Fibroblast of skin of left biceps (primary cell): ENCODE measurements around the gene ZFP92.

ENCODE experiments used
- DNase-seq, 2 experiments: peaks; one replicate each; pipeline ENCODE4 v3.0.0-alpha.2; 2013; ENCODE audit warnings: low read depth in 2 of 2

ZFP92 gene

DNA sequence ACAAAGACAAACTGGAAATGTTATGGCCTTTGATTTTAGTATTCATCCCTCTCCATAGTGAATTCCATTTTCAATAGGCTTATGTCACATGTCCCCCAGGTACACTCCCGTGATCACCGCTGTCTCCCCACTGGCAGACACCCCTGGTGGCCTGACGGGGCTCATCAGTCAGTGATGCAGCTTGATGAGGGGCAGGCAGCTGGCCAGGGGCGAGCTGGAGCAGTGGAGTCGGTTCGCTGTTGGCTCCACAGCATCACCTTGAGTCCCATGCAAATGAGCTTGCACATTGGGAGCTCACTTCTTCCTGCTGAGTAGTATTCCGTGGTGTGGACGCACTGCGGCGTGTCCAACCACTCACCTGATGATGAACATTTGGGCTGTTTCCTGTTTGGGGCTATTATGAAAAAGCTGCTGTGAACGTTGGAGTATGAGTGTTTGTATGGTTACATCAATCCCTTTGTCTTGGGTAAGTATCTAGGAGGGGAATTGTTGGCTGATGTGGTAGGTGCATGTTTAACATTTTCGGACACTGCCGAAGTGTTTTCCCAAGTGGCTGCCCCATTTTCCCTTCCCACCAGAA is 29.4 kb downstream of the ZFP92 start:
- DNase-seq = no peak

DNA sequence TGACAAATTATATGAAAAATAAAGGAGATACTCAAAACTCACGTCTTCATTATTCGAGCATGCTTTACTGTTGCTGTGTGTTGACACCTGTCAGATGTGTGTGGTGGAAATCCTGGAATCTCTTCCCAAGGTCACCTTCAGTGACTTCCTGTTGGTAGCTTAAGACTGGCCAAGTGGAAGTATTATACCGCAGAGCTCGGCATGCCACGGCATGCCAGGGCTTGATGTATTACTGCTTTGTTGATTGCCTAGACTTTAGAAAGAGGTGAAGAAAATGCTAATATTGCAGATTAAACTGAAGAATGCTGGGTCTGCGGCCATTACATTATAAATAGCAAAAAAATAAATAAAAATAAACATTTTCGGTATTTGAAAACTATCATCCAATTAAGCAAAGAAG is 30.0 kb downstream of the ZFP92 start:
- DNase-seq = no peak

DNA sequence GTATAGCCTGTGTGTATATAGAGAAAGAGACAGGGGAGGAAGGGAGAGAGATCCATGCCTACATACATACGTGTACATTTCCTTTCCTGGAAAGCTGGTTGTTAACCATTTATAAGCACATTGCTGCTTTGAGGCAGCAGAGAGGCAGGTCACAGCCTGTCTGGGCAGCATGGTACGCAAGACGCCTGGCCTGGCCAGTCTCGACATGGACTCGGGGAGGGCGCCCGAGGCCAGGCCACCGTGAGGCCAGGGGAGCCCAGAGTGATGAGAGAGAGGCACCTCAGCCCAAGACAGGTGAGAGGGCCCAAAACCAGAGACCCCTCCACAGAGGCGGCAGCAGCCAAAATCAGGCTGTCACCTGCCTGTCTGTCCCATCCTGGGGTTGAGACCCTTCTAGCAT is 30.7 kb downstream of the ZFP92 start:
- DNase-seq = no peak

DNA sequence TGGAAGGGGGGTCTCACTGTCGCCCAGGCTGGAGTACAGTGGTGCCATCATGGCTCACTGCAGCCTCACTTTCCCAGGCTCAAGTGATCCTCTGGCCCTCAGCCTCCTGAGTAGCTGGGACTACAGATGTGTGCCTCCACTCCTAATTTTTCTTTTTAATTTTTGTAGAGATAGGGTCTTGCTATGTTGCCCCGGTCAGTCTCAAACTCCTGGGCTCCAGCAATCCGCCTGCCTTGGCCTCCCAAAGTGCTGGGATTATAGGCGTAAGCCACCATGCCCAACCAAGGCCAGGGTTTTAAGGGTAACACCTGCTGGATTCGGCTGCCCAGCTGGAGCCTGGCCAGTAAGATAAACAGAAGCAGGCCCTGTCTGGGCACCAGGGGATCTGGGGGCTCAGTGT is 31.2 kb downstream of the ZFP92 start:
- no peak for DNase-seq

DNA sequence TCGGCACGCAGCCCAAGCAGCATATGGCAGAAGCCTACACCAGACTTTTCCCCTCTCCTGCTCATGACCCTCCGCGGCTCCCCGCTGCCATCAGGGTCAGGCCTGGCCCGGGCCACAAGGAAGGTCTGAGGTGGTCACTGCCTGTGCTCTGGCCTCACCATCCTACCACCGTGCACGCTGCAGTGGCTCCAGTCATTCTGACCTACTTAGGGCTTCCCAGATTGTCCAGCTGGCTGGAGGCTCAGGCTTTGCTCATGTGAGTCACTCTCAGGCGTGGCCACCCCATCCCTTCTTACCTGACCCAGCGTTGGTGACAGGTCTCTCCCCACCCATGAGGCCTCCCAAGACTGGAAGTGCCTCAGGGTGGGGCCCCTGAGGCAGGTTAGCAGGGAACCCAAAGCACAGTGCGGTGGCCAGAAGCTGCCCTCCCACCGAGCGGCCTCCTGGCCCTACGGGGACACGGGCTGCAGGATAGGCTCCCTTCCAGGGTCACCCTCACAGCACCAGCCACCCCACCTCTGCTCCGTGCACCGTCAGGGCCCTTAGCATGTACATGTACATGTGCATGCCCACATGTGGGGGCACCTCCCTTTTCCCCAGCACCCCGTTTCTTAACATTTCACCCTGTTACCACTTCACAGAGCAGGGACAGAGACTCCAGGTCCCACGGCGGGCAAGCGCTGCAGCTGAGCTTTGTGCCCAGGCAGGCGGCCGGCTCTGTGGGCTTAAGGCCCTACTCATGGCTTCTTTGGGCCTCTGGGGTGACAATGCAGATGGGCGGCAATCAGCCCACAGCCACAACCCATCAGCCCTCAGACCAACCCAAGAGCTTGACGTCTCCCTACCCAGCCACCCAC is 32.4 kb downstream of the ZFP92 start:
- no peak for DNase-seq

DNA sequence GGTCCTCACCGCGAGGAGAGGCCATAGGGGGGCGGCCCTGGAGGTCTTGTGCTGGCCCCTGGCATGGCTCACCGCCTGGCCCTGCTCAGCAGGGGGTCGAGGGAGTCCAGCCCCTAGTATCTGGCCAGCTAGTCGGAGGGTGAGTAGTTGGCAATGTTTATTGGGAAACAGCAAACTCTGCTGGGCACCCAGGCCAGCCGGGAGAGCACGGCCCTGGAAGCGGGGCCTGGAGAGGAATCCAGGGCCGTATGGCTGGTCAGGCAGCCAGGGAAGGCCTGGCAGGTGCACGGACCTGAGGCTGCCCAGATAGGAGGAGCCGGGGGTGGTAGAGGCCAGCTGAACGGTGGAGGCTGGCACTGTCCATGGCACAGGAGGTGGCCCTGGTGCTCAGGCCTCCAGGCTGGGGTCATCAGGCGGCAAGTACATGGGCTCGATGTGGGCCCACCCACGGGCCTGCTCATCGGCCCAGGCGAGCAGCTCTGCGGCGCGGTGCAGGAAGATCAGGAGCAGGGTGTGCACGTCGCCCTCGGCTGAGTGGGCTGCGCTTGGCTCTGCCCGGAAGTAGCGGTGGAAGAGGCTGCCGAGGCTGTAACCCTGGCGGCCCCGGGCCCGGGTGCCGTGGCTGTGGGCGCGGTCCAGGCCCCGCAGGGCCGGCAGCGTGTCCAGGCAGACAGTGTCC is 33.2 kb downstream of the ZFP92 start:
- no peak for DNase-seq

DNA sequence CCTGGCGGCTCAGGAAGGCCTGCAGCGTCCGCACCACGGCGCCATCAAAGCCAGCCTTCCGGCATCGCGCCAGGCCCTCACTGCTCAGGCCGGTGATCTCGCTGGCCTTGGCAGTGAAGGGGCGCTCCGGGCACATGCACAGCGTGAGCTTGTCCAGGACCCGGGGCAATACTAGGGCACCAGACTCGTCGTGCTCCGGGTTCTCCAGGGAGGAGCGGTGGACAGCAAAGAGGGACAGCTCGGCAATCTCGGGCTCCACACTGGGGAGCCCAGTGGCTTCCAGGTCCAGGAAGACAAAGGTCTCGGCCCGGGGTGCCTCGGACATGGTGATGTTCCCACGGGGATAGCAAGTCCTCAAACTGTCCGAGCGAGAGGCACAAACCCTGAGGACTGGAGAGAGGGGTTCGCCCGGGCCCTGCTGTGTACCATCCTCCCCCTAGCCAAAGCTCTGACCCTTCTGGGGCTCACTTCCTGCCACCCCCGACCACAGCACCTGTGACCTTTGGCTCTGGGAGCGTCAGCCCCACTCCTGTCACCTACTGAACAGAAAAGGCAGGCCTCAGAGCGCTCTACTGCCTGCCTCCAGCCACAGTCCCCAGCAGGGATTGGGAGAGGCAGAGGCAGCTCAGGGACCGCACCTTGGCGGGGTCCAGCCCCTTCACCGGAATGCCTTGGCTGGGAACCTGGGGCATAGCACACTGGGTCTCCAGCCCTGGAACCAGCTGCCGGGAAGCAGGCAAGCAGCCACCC is 34.0 kb downstream of the ZFP92 start:
- no peak for DNase-seq

DNA sequence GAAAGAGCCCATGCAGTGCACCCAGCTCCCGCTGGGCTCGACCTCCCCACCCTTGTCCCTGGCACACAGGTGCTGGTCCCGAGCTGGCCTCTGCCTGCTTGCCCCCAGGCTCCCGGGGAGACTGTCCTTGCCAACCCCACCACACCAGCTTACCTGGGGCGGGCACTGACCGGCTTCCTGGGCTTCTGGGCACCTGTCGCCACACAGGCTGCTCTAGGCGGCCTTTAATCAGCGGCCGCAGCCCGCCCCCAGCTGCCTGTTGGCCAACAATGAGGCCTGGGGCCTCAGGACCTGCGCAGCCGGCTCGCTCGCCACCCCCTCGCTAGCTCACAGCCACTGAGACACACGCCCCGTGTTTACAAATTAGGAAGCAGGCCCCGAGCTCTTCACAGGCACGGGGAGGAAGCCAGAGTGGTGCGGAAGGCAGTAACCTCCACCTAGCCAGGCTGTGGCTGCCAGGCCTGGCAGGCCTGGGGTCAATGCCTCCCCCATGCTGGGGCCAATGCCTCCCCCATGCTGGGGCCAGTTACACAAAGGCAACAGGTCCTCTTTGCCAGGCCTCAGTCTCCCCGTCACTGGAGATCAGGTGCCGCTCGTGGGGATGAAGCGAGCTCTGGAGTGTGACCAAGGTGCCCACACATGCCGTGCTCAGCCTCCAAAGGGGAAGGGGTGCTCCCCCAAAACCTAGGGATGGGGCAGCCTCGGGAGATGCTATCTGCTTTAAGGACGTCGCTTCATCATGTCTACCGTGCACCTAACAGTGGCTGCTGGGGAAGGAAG is 34.8 kb downstream of the ZFP92 start, which contains the start of gene TREX2:
TSS of gene TREX2 (minus strand) at position 201 of the 780 bp plus-strand sequence. CDS start 626 bp downstream, outside the sequence.
- DNase-seq = no peak

DNA sequence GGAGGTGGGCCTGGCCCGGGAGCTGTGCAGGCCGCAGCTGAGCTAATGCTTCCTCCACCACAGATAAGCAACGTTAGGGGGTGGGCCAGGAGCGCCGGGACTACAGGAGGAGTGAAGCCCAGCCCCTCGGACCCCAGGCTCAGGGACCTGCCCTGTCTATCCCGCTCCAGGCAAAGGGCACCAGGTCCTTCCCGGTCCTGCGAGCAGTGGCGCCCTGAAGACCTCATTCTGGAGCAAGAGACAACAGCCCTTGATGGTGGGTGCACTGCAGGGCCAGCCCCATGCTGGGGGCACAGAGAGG is 35.3 kb downstream of the ZFP92 start:
- DNase-seq = no peak

DNA sequence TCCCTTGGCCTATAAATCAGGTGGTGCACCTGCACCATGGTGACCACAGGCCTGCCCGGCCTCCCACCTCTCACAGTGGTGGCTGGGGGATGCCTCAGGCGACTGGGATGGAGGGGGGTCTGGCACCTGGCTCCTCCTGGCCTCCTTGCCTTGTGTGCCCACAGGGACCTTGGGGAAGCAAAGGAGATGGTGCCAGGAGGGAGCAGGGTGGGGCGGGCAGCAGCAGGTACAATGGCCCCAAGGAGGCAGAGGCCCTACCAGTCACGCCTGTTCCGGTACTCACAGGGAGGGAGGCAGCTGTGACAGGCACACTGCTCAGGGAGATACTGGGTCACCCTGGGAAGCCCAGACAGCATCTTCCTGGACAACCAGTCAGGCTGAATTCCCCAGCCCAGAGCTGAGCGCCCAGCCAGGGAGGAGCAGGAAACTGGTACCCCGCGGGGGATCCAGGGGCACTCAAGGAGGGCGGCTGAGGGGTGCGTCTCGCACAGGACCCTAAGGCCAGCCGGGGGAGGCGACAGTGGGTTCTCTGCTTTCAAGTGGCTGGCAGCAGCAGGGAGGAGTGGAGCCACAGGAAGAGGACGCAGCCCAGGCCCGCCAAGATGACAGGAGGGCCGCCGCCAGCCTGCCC is 35.8 kb downstream of the ZFP92 start:
- no peak for DNase-seq

DNA sequence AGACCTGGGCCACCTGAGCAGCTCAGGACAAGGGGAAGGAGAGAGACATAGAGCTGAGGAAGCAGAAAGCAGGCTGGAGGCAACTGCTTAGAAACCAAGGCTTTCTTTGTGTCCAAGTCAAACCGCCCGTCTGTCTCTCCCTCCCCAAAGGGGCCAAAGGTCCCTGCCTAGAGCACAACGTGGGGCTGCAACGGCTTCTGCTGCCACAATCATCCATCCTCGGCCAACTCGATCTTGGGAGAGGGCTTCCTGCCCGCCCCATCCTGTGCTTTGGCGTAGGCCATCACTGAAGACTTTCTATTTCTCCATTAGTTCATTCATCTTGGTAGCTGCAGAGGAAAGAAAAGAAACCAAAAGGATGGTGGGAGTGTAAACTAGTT is 36.3 kb downstream of the ZFP92 start:
- no peak for DNase-seq

DNA sequence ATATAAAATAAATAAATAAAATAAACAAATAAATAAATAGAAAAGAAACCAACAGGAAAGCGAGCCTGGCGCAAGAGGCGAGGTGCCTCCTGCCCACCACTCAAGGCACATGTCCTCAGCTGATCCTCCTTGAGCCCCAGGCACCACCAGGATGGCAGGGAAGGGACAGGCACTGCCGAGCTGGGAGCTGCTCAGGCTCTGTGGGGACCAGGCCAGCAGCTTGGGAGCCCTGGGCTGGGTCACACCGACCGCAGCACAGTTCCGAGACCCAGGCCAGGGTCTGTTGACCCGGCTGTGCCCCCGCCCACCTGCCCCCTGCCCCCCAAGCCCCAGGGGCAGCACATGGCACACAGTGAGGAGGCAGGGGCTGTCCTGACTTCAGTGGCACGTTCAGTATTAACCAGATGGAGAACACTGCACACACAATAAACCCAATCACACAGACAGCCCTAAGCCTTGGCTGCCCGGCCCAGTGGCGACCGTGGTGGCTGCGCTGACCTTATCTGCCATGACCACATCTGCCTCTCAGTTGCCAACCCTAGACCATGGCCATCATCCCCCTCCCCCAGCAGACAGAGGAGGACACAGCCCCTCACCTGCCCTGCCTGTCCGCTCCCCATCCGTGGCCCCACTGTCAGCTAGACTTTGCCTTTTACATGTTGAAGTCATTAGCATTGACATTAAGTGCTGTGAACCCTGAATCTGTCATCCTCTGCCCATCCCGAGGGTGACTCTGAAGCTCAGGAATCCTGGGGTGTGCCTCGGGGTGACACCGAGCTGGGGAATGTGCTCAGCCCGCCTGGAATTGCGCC is 37.5 kb downstream of the ZFP92 start:
- DNase-seq = no peak

DNA sequence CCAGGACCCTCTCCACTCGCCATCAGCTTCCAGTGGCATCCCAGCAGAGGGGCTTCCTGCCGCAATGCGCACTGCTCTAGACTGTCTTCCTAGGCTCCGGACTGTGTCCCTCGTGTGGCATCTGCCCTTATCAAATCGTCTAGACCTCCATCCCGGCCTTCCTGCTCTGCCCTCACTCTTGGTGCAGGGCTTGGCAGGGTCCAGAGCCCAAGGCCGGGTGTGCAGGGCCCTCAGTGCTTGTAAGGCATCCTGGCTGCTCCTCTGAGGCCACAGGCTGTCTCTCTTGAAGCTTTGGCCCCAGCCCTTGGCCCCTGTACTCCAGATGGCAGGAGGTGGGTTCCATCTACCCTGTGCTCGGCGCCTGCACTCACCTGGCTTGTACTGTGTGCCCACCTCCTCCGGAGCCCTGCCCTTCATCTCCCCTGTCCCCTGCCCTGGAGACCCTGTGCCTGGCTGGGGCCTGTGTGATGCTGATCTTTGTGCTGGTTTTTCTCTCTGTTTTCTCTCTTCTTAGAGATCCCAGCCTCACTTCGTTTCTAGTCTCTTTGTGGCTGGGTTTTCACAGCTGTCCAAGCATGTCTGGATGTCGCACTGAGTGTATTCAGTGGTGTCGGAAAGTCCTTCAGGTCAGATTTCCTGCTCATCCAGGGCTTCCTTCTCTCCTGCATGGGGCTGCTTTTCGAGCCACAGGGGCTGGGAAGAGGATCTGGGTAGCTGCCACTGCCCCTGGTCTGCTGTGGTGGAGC is 38.3 kb downstream of the ZFP92 start:
- no peak for DNase-seq

DNA sequence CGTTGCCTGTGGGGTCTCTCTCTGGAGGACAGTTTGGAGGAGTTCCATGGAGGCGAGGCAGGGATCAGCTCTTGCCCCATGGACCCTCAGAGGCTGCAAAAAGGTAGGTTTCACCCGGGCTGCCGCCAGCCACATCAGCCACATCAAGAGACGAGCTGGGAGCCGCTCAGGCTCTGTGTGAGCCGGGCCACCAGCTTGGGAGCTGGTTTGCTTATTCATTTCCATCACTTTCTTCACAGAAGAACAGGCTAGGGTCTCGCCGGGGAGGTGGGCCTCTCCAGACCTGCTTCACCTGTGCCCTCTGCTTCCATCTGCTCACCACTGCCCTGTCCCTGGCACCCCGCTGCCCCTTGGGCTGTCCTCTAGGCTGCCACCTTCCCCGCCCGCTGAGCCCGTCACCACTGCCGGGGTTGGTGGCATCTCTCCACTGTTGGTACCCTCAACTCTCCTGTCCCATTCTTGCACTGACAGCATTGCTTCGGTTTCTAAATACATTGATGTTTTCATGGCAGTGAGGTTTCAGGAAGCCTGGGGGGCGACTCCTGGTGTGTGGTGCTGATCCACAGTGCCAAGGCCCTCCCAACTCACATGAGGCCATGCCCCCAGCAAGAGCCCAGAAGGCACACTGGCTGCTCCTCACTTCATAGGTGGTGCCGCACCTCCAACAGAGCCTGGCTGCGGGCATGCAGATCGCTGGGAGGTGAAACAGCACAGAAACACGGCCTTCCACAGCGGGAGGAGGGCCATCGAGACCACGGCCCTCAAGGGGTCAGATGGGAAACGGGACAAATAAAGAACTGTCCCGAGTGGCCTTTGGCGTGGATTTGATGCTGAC is 39.1 kb downstream of the ZFP92 start:
- no peak for DNase-seq

DNA sequence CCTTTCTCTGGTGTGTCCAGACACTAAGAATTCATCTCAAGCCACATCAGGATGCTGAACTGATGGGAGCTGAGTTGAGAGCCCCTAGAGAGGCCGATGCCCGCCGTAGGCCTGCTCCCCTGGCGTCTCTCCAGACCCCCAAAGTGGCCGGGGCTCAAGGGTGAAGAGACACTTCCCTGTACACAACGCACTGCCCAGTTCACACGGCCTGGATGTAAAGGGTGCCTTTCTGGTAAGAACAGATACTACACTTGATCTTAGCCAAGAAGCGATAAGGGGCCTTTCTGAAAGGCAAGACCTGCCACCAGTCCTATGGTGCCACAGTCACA is 39.6 kb downstream of the ZFP92 start:
- DNase-seq = no peak

DNA sequence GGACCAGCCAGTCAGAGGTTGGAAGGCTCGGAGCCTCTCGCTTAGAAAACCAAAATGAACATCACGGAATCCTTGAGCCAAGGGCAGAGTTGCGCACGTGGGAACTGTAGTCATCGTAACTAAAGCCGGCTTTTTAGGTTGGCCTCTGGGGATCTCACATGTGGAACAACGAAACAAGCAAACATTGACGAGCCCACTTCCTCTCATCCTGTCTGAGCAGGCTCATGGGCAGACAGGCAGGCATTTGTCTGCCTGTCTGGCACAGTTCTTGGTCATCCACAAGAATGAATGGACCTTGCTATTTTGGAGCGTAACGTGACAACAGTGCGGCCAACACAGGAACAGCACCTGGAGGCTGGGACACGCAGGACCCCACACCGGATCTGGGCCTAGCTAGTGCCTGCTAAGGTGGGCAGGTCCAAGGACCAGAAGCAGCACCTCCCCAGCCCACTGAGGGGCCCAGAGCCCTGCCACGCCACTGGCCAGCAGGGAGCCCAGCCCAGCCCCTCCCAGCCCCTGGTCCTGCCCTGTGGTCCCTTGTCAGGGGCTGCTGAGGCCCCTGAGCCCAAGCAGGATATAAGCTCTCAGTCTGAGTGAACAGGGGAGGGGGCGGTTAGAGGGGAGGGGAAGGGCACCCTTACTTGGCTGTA is 43.8 kb downstream of the ZFP92 start:
- DNase-seq = no peak

DNA sequence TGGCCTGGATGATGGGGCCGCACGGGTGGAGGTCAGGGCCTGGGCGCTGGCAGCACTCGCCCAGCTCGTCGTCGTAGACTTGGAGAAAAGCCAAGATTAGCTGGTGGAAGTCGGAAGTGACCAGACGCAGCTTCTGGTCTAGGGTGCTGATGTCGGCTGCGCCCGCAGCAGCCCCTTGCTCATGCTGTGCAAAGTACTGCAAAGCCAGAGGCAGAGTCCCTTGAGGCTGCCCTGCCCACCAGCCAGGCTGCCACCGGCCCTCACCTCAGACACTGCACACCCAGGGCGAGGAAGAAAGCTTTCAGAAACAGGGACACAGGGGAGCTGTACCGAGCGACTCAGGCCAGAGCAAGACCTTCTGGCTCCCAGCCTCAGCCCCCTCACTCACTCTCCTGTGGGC is 44.3 kb downstream of the ZFP92 start:
- DNase-seq = no peak

DNA sequence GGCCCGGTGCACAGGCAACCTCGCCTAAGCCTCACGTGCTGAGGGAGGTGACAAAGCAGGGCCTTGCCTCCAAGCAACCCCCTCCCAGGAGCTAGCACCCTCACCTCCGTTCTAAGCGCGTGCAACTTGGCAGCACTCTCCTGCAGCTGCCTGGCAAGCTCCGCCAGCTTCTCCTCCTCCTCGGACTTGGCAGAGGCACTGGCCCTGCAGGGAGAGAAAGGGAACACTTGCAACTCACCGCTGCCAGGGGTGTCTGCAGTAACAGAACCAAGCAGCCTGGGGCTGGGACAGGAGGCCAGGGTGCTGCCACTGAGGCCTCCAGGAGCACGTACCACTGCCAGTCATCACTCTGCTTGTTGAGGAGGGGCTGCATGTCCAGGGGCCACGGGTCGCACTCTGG is 44.9 kb downstream of the ZFP92 start:
- no peak for DNase-seq
